SK-N-DZ (cell line): ENCODE results near the gene AUH.
"Not testable (repeated sequence)": the region's sequence is repeated elsewhere in the genome, so short reads cannot be mapped to it uniquely, and the experiment has no call there.

Source experiments
- DNase-seq: peaks from one replicate; pipeline ENCODE4 v3.0.0-alpha.2; 2015; ENCODE audit warnings: low spot score

Gene AUH

GRCh38 chr9:91379426-91379825 is 17.7 kb upstream of the AUH start:
- DNase-seq: no peak

GRCh38 chr9:91378695-91379127 is 17.0 kb upstream of the AUH start:
- no peak for DNase-seq

GRCh38 chr9:91378054-91378453 is 16.3 kb upstream of the AUH start:
- DNase-seq: not testable (repeated sequence)

GRCh38 chr9:91376239-91376638 is 14.5 kb upstream of the AUH start:
- DNase-seq: no peak

GRCh38 chr9:91374939-91375338 is 13.2 kb upstream of the AUH start:
- no peak for DNase-seq

- DNase-seq: no peak
Observed at GRCh38 chr9:91371894-91372293, 10.2 kb upstream of the AUH start.

GRCh38 chr9:91370006-91370405 is 8.3 kb upstream of the AUH start:
- DNase-seq: not testable (repeated sequence)

GRCh38 chr9:91364702-91365101 is 3.0 kb upstream of the AUH start:
- no peak for DNase-seq

GRCh38 chr9:91364005-91364404 is 2.3 kb upstream of the AUH start:
- DNase-seq: no peak

GRCh38 chr9:91362051-91362611 is 413 bp upstream of the AUH start:
- no peak for DNase-seq

GRCh38 chr9:91360551-91361290 is 997 bp downstream of the AUH start:
- DNase-seq: no peak

GRCh38 chr9:91359734-91360470 is 1.8 kb downstream of the AUH start:
- DNase-seq: no peak

GRCh38 chr9:91359083-91359482 is 2.6 kb downstream of the AUH start:
- no peak for DNase-seq

GRCh38 chr9:91354881-91355280 is 6.8 kb downstream of the AUH start:
- no peak for DNase-seq

- DNase-seq: no peak
Observed at GRCh38 chr9:91349115-91349555, 12.6 kb downstream of the AUH start.

GRCh38 chr9:91348191-91348807 is 13.4 kb downstream of the AUH start:
- DNase-seq: no peak

GRCh38 chr9:91347377-91347776 is 14.3 kb downstream of the AUH start:
- no peak for DNase-seq

GRCh38 chr9:91346644-91347043 is 15.1 kb downstream of the AUH start:
- DNase-seq: no peak

- DNase-seq: no peak
Observed at GRCh38 chr9:91345978-91346377, 15.7 kb downstream of the AUH start.

GRCh38 chr9:91342575-91342974 is 19.1 kb downstream of the AUH start:
- no peak for DNase-seq

- no peak for DNase-seq
Observed at GRCh38 chr9:91341749-91342148, 20.0 kb downstream of the AUH start.

GRCh38 chr9:91341258-91341746 is 20.4 kb downstream of the AUH start:
- DNase-seq: no peak
